ENCODE measurements around the gene NTM. TPM values are rescaled to one million over a fixed set of nuclear protein-coding genes. Genes with fewer than 3 reads are reported as not detected.

Gene NTM
- total RNA-seq, 1 donor from 2014 or later = 4.3 TPM

GRCh38 chr11:132300283-132300682, 929.9 kb downstream of the NTM start:
- DNase-seq (ENCODE audit: low spot score, unreplicated experiment) = no peak
- Mint-ChIP-seq H3K4me1 (ENCODE audit: low read depth) (no peaks in the 10 kb centered on the region), H3K27me3 (peaks cover 32% of the 10 kb centered on the region), H3K36me3 (ENCODE audit: insufficient read depth) (no peaks in the 10 kb centered on the region), H3K27ac (no peak overlapping the region), H3K4me3 (ENCODE audit: low read depth) (no peak overlapping the region), H3K9me3 (ENCODE audit: low read depth) (no peaks in the 10 kb centered on the region)
- peak; percentile 55 for TF ChIP-seq CTCF (IDR thresholded peaks at IDR 0.05; ENCODE audit: unreplicated experiment)

- TF ChIP-seq CTCF (IDR thresholded peaks at IDR 0.05; ENCODE audit: unreplicated experiment) = no peak
- DNase-seq (ENCODE audit: low spot score, unreplicated experiment) = no peak
- peaks cover 27% of the 10 kb centered on the region for H3K27me3 Mint-ChIP-seq
- no peaks in the 10 kb centered on the region for H3K36me3 Mint-ChIP-seq (ENCODE audit: insufficient read depth)
- H3K4me3 Mint-ChIP-seq (ENCODE audit: low read depth) = no peak overlapping the region
- no peaks in the 10 kb centered on the region for H3K4me1 Mint-ChIP-seq (ENCODE audit: low read depth)
- H3K9me3 Mint-ChIP-seq (ENCODE audit: low read depth) = no peaks in the 10 kb centered on the region
- H3K27ac Mint-ChIP-seq = no peak overlapping the region
These were observed 931.0 kb downstream of the NTM start for GRCh38 chr11:132301465-132301864.

- H3K27me3 Mint-ChIP-seq = peaks cover 26% of the 10 kb centered on the region
- H3K36me3 Mint-ChIP-seq (ENCODE audit: insufficient read depth) = no peaks in the 10 kb centered on the region
- H3K4me1 Mint-ChIP-seq (ENCODE audit: low read depth) = no peaks in the 10 kb centered on the region
- no peaks in the 10 kb centered on the region for H3K9me3 Mint-ChIP-seq (ENCODE audit: low read depth)
- DNase-seq (ENCODE audit: low spot score, unreplicated experiment) = no peak
- H3K4me3 Mint-ChIP-seq (ENCODE audit: low read depth) = no peak overlapping the region
- no peak for TF ChIP-seq CTCF (IDR thresholded peaks at IDR 0.05; ENCODE audit: unreplicated experiment)
- H3K27ac Mint-ChIP-seq = no peak overlapping the region
These were observed 931.5 kb downstream of the NTM start for GRCh38 chr11:132301900-132302299.

- TF ChIP-seq CTCF (IDR thresholded peaks at IDR 0.05; ENCODE audit: unreplicated experiment) = no peak
- Mint-ChIP-seq H3K9me3 (ENCODE audit: low read depth) (no peaks in the 10 kb centered on the region), H3K4me1 (ENCODE audit: low read depth) (no peaks in the 10 kb centered on the region), H3K36me3 (ENCODE audit: insufficient read depth) (no peaks in the 10 kb centered on the region), H3K27ac (no peak overlapping the region), H3K27me3 (peaks cover 43% of the 10 kb centered on the region), H3K4me3 (ENCODE audit: low read depth) (no peak overlapping the region)
- DNase-seq (ENCODE audit: low spot score, unreplicated experiment) = no peak
These were observed 937.0 kb downstream of the NTM start for GRCh38 chr11:132307309-132308020.

GRCh38 chr11:132310390-132311375, 940.3 kb downstream of the NTM start:
- Mint-ChIP-seq H3K4me1 (ENCODE audit: low read depth) (no peaks in the 10 kb centered on the region), H3K36me3 (ENCODE audit: insufficient read depth) (no peaks in the 10 kb centered on the region), H3K9me3 (ENCODE audit: low read depth) (no peaks in the 10 kb centered on the region), H3K27ac (no peak overlapping the region), H3K27me3 (peaks cover 41% of the 10 kb centered on the region), H3K4me3 (ENCODE audit: low read depth) (no peak overlapping the region)
- no peak for TF ChIP-seq CTCF (IDR thresholded peaks at IDR 0.05; ENCODE audit: unreplicated experiment)
- no peak for DNase-seq (ENCODE audit: low spot score, unreplicated experiment)
